Hepatocyte (in vitro differentiated cells): Measurements from ENCODE around the gene LAMA3. TPM values are rescaled to one million over a fixed set of nuclear protein-coding genes. Genes with fewer than 3 reads are reported as not detected.

Experiments
- DNase-seq: peaks from one replicate; pipeline ENCODE4 v3.0.0-alpha.2; 2016; ENCODE audit warnings: low spot score
- H2AFZ ChIP-seq: fragments of 200-600 bp; sonication (generic); 2 replicates; pipeline ENCODE4 v1.6.0; 2016; ENCODE audit warnings: antibody characterized with exemption, mild to moderate bottlenecking
- H3K27ac ChIP-seq: fragments of 200-600 bp; sonication (generic); 2 replicates; pipeline ENCODE4 v1.5.1; 2016; ENCODE audit warnings: mild to moderate bottlenecking
- H3K27me3 ChIP-seq: fragments of 200-600 bp; sonication (generic); 2 replicates; pipeline ENCODE4 v1.6.1; 2016
- H3K36me3 ChIP-seq: fragments of 200-600 bp; sonication (generic); replicated peaks from 2 replicates; pipeline ENCODE4 v1.5.1; 2016; ENCODE audit warnings: low read depth; ENCODE audit not compliant: insufficient read depth
- H3K4me1 ChIP-seq: fragments of 200-600 bp; sonication (generic); 2 replicates; pipeline ENCODE4 v1.5.1; 2016; ENCODE audit warnings: mild to moderate bottlenecking, moderate library complexity; ENCODE audit not compliant: insufficient read depth
- H3K4me2 ChIP-seq: fragments of 200-600 bp; sonication (generic); 2 replicates; pipeline ENCODE4 v1.6.0; 2016
- H3K4me3 ChIP-seq: fragments of 200-600 bp; sonication (generic); 2 replicates; pipeline ENCODE4 v1.5.1; 2016; ENCODE audit warnings: mild to moderate bottlenecking
- H3K79me2 ChIP-seq: fragments of 200-600 bp; sonication (generic); 2 replicates; pipeline ENCODE4 v1.6.0; 2017; ENCODE audit warnings: mild to moderate bottlenecking
- H3K9me2 ChIP-seq: fragments of 200-600 bp; sonication (generic); replicated peaks from 2 replicates; pipeline ENCODE4 v1.6.0; 2017; ENCODE audit warnings: mild to moderate bottlenecking; ENCODE audit not compliant: insufficient read depth
- H3K9me3 ChIP-seq: fragments of 200-600 bp; sonication (generic); 2 replicates; pipeline ENCODE4 v1.5.1; 2016; ENCODE audit warnings: low read depth, mild to moderate bottlenecking
- H4K20me1 ChIP-seq: fragments of 200-600 bp; sonication (generic); 2 replicates; pipeline ENCODE4 v1.6.0; 2016; ENCODE audit warnings: mild to moderate bottlenecking; ENCODE audit not compliant: insufficient read depth, poor library complexity, severe bottlenecking
- EZH2 ChIP-seq: fragments of 200-600 bp; sonication (generic); IDR thresholded peaks from 2 replicates; pipeline ENCODE4 v1.6.1; 2016; ENCODE audit warnings: antibody characterized with exemption, mild to moderate bottlenecking, borderline replicate concordance
- EZH2phosphoT487 ChIP-seq: fragments of 200-600 bp; sonication (generic); IDR thresholded peaks from one replicate; pipeline ENCODE4 v1.6.1; 2018; ENCODE audit warnings: antibody characterized with exemption, mild to moderate bottlenecking, low read depth, moderate library complexity; ENCODE audit not compliant: unreplicated experiment, severe bottlenecking
- WGBS: methylation state at CpG from one replicate; pipeline ENCODE4 v1.1.6; 2016; ENCODE audit warnings: low lambda C conversion rate; ENCODE audit errors: missing lambda C conversion rate; 5-methylcytosine and 5-hydroxymethylcytosine counted together
- polyA plus RNA-seq: library from polyadenylated mRNA; unstranded; fragments of >200 nt; fragmentation: Nextera tagmentation; extraction: Ambion mirVana; gene quantifications from 2 replicates; pipeline ENCODE4 v1.2.1, GENCODE V29; 2016
- total RNA-seq: library from RNA; depleted of rRNA; stranded (reverse); fragments of >200 nt; gene quantifications from 2 replicates; pipeline ENCODE4 v1.2.3, GENCODE V29; 2014
- TF ChIP-seq, protein P1 (sequence below): fragments of 200-600 bp; sonication (generic); IDR thresholded peaks from 2 replicates; pipeline ENCODE4 v1.5.1; 2016; ENCODE audit warnings: antibody characterized with exemption, mild to moderate bottlenecking; ENCODE audit not compliant: poor library complexity

Gene LAMA3
- total and polyA plus RNA-seq, 2 experiments from 2014 or later = 29.9 to 52.1 TPM

GRCh38 chr18:24000613-24001490, 311.6 kb downstream of the LAMA3 start:
- no peaks in the 10 kb centered on the region for H4K20me1 ChIP-seq
- H3K4me3 ChIP-seq = no peak overlapping the region
- H3K4me2 ChIP-seq = no peak overlapping the region
- WGBS = 89% methylated on average over 8 of the region's 8 CpGs
- TF ChIP-seq, protein P1, sequence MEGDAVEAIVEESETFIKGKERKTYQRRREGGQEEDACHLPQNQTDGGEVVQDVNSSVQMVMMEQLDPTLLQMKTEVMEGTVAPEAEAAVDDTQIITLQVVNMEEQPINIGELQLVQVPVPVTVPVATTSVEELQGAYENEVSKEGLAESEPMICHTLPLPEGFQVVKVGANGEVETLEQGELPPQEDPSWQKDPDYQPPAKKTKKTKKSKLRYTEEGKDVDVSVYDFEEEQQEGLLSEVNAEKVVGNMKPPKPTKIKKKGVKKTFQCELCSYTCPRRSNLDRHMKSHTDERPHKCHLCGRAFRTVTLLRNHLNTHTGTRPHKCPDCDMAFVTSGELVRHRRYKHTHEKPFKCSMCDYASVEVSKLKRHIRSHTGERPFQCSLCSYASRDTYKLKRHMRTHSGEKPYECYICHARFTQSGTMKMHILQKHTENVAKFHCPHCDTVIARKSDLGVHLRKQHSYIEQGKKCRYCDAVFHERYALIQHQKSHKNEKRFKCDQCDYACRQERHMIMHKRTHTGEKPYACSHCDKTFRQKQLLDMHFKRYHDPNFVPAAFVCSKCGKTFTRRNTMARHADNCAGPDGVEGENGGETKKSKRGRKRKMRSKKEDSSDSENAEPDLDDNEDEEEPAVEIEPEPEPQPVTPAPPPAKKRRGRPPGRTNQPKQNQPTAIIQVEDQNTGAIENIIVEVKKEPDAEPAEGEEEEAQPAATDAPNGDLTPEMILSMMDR = no peak
- TF ChIP-seq EZH2phosphoT487 (no peak), EZH2 (no peak)
- H3K27ac ChIP-seq = no peak overlapping the region
- H3K79me2 ChIP-seq = no peaks in the 10 kb centered on the region
- peaks cover 4% of the 10 kb centered on the region for H3K4me1 ChIP-seq
- DNase-seq = no peak
- no peaks in the 10 kb centered on the region for H3K27me3 ChIP-seq
- no peaks in the 10 kb centered on the region for H3K36me3 ChIP-seq
- H3K9me2 ChIP-seq = no peaks in the 10 kb centered on the region
- no peaks in the 10 kb centered on the region for H3K9me3 ChIP-seq
- H2AFZ ChIP-seq = no peak overlapping the region

GRCh38 chr18:24002479-24002878, 313.2 kb downstream of the LAMA3 start:
- TF ChIP-seq EZH2 (no peak), EZH2phosphoT487 (no peak)
- TF ChIP-seq, protein P1 = no peak
- H4K20me1 ChIP-seq = no peaks in the 10 kb centered on the region
- no peak overlapping the region for H3K4me3 ChIP-seq
- H3K36me3 ChIP-seq = no peaks in the 10 kb centered on the region
- no peak for DNase-seq
- peaks cover 4% of the 10 kb centered on the region for H3K4me1 ChIP-seq
- H3K4me2 ChIP-seq = no peak overlapping the region
- H3K27me3 ChIP-seq = no peaks in the 10 kb centered on the region
- WGBS = 71% methylated on average over 3 of the region's 3 CpGs
- H3K9me3 ChIP-seq = no peaks in the 10 kb centered on the region
- no peak overlapping the region for H2AFZ ChIP-seq
- H3K27ac ChIP-seq = no peak overlapping the region
- no peaks in the 10 kb centered on the region for H3K79me2 ChIP-seq
- H3K9me2 ChIP-seq = no peaks in the 10 kb centered on the region

DNA sequence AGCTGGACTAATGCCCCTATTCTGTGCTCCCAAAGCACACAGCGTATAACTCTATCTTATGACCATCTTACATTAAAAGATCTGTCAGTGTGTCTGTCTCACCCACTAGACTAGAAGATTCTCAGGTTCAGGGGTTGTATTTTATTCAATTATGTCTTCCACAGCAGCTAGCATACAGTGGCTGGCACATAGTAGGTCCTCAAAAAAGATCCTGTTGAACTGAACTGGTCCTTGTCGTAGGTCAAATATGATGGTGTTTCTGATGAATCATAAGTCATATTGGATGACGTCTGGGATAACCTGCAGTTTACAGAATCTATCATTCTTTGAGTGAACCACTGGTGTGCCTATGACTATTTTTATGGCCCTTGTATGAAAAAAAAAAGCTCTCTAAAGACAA, 314.0 kb downstream of the LAMA3 start:
- no peaks in the 10 kb centered on the region for H4K20me1 ChIP-seq
- H3K9me3 ChIP-seq = no peaks in the 10 kb centered on the region
- H3K9me2 ChIP-seq = no peaks in the 10 kb centered on the region
- no peak overlapping the region for H3K4me2 ChIP-seq
- peaks cover 4% of the 10 kb centered on the region for H3K4me1 ChIP-seq
- no peaks in the 10 kb centered on the region for H3K36me3 ChIP-seq
- no peak overlapping the region for H2AFZ ChIP-seq
- DNase-seq = no peak
- peaks cover 4% of the 10 kb centered on the region for H3K27me3 ChIP-seq
- TF ChIP-seq EZH2 (no peak), EZH2phosphoT487 (no peak)
- TF ChIP-seq, protein P1 = no peak
- H3K27ac ChIP-seq = no peak overlapping the region
- H3K79me2 ChIP-seq = no peaks in the 10 kb centered on the region
- H3K4me3 ChIP-seq = no peak overlapping the region
- WGBS = 89% methylated on average over 3 of the region's 3 CpGs
